ENCODE results near the gene RGS9.

GRCh38 chr17:65271296-65271695 is 134.1 kb downstream of the RGS9 start:
- TF ChIP-seq EZH2 (IDR thresholded peaks at IDR 0.05; ENCODE audit: borderline replicate concordance, insufficient read depth, low read depth, low read length, poor library complexity, severe bottlenecking), result no peak
- TF ChIP-seq, protein P1, sequence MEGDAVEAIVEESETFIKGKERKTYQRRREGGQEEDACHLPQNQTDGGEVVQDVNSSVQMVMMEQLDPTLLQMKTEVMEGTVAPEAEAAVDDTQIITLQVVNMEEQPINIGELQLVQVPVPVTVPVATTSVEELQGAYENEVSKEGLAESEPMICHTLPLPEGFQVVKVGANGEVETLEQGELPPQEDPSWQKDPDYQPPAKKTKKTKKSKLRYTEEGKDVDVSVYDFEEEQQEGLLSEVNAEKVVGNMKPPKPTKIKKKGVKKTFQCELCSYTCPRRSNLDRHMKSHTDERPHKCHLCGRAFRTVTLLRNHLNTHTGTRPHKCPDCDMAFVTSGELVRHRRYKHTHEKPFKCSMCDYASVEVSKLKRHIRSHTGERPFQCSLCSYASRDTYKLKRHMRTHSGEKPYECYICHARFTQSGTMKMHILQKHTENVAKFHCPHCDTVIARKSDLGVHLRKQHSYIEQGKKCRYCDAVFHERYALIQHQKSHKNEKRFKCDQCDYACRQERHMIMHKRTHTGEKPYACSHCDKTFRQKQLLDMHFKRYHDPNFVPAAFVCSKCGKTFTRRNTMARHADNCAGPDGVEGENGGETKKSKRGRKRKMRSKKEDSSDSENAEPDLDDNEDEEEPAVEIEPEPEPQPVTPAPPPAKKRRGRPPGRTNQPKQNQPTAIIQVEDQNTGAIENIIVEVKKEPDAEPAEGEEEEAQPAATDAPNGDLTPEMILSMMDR (IDR thresholded peaks at IDR 0.05), result no peak
